Aorta (tissue), 5 donors: ENCODE data around the gene LDLRAD4. TPM values are rescaled to one million over a fixed set of nuclear protein-coding genes. Genes with fewer than 3 reads are reported as not detected.
"Not testable (repeated sequence)": the region's sequence is repeated elsewhere in the genome, so short reads cannot be mapped to it uniquely, and the experiment has no call there.

ENCODE experiments used
- ATAC-seq: fragments of 200-7000 bp; cut with Tn5 transposase; one replicate; pipeline ENCODE4 v1.9.1; 2022; ENCODE audit warnings: moderate library complexity; ENCODE audit not compliant: low FRiP score
- DNase-seq, 2 donors: peaks; one replicate each; pipeline ENCODE4 v3.0.0-alpha.2; 2020
- H3K27ac ChIP-seq, 2 donors: one replicate each; pipeline ENCODE4 v1.5.1; 2013; ENCODE audit warnings: low read length in 2 of 2, mild to moderate bottlenecking in 2 of 2, moderate library complexity in 2 of 2, control low read depth in 1 of 2, inconsistent platforms in 1 of 2, low read depth in 1 of 2
- H3K27me3 ChIP-seq, 2 donors: one replicate each; pipeline ENCODE4 v1.6.1; 2013; ENCODE audit warnings: control low read depth in 1 of 2, low read length in 1 of 2, mild to moderate bottlenecking in 1 of 2, moderate library complexity in 1 of 2; ENCODE audit not compliant: insufficient read depth in 2 of 2, control insufficient read depth in 1 of 2
- H3K36me3 ChIP-seq, 2 donors: one replicate each; pipeline ENCODE4 v1.6.1; 2013; ENCODE audit warnings: control low read depth in 1 of 2, low read length in 1 of 2, mild to moderate bottlenecking in 1 of 2; ENCODE audit not compliant: insufficient read depth in 2 of 2, control insufficient read depth in 1 of 2
- H3K4me1 ChIP-seq, 2 donors: one replicate each; pipeline ENCODE4 v1.6.1; 2013; ENCODE audit warnings: low read length in 2 of 2, control low read depth in 1 of 2, mild to moderate bottlenecking in 1 of 2, moderate library complexity in 1 of 2; ENCODE audit not compliant: insufficient read depth in 2 of 2, control insufficient read depth in 1 of 2
- H3K4me3 ChIP-seq, 2 donors: one replicate each; pipeline ENCODE4 v1.5.1; 2013; ENCODE audit warnings: low read length in 2 of 2, control low read depth in 1 of 2, mild to moderate bottlenecking in 1 of 2
- H3K9me3 ChIP-seq: one replicate; pipeline ENCODE4 v1.6.1; 2013; ENCODE audit warnings: mild to moderate bottlenecking, low read length; ENCODE audit not compliant: control insufficient read depth
- WGBS, 2 donors: extraction: QIAGEN DNeasy Blood & Tissue Kit; methylation state at CpG; one replicate each; pipeline ENCODE4 v1.1.7; 2013; 5-methylcytosine and 5-hydroxymethylcytosine counted together
- intact Hi-C, 2 donors: fragments of 100-400 bp; cut with DNase I; formaldehyde crosslinking; loops; one replicate each; pipeline versions ENCODE4 v1.14.2 to v1.15.0; 2022
- polyA plus RNA-seq, 2 donors: library from polyadenylated mRNA; stranded (reverse); fragments of 200-250 nt; gene quantifications; one replicate each; pipeline ENCODE4 v1.2.3, GENCODE V29; 2013
- total RNA-seq, 2 donors: library from RNA; stranded (reverse); fragmentation: NEBNext Ultra II Directional; extraction: Animal tissue kit (Norgen Biotek cat#: 25700); gene quantifications; one replicate each; pipeline ENCODE4 v1.2.1, GENCODE V29; 2021
- donor health status: healthy with polysubstance abuse.
- donor health status: Bipolar disorder and iron deficiency.
- donor health status: DM: no; HTN: no; CAD: no.
- donor health status: DM: no; HTN: no; CAD: no.
- donor health status: DM: yes; HTN: yes; CAD: no.

Gene LDLRAD4
- total and polyA plus RNA-seq, 4 donors, result 7.0 to 112 (median 36.9) TPM

DNA sequence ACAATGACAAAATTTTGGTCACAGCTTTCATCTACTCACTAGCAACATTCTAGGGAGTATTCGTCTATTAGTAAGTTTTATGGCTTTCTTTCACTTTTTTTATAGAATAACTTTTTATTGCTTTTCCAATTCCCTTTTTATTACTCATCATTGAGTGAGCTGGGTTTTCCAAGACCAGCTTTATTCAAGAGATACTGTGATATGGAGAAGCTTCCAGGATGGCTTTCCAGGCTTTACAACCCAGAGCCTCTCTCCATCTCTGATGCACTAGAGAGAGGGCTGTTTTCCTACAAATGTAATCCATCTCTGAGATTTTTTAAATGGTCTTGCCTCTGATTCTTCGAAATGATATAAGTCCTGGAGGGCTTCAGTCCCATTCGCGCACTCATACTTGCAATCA is 118.3 kb downstream of the LDLRAD4 start:
- Histone ChIP-seq H3K36me3 (no peaks in the 10 kb centered on the region), H3K4me1 (peaks cover 0 to 2% of the 10 kb centered on the region in 2 donors), H3K27me3 (no peaks in the 10 kb centered on the region), H3K27ac (no peak overlapping the region), H3K4me3 (no peak overlapping the region), H3K9me3 (no peaks in the 10 kb centered on the region)
- WGBS, 2 donors, result 77 to 79% methylated on average over 4 of the region's 4 CpGs
- no peak for DNase-seq
- intact Hi-C loops, result no loop called here
- ATAC-seq, result no peak

DNA sequence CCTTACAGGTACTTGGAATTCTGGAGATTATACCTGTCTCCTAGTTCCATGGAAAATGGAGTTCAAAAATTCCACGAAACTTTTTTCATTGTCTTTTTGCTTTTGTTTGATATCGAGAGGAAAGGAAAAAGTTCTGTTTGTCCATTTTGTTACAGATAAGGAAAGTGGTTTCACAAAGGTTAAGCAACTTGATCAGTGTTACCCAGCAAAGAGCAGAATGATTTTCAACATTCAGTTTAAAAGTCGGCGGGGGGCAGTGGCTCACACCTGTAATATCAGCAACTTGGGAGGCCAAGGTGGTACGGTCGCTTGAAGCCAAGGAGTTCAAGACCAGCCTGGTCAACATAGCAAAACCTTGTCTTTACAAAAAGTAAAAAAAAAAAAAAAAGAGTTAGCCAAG is 118.8 kb downstream of the LDLRAD4 start:
- 91 to 93% methylated on average over 6 of the region's 6 CpGs for WGBS, 2 donors
- H3K9me3 ChIP-seq, result no peaks in the 10 kb centered on the region
- H3K27me3 ChIP-seq, result no peaks in the 10 kb centered on the region
- ATAC-seq (no peak), DNase-seq (no peak)
- no peaks in the 10 kb centered on the region for H3K36me3 ChIP-seq
- intact Hi-C loops, result no loop called here
- H3K27ac ChIP-seq, result no peak overlapping the region
- H3K4me3 ChIP-seq, result no peak overlapping the region
- peaks cover 0 to 2% of the 10 kb centered on the region in 2 donors for H3K4me1 ChIP-seq

DNA sequence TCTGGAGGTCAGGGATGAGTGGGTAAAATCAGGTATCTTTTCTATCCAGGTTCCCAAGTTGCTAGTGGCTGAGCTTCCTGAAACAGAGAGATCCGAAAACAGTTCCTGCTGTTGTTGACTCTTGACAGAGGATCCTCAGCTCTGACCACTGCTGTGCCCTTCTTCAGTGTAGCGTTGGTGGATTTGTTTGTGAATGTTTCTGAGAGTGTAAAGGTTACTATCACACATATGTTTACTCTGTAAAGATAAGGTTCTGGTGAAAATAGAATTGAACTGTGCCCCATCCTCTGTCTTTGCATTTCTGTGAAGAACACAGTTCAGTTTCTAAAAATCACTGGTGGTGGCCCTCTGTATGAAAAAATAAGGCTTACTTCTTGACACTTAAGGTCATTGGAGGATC is 119.8 kb downstream of the LDLRAD4 start:
- no peak for ATAC-seq
- Histone ChIP-seq H3K27ac (no peak overlapping the region), H3K27me3 (no peaks in the 10 kb centered on the region), H3K9me3 (no peaks in the 10 kb centered on the region), H3K4me3 (no peak overlapping the region), H3K4me1 (peaks cover 0 to 2% of the 10 kb centered on the region in 2 donors), H3K36me3 (no peaks in the 10 kb centered on the region)
- intact Hi-C loops, result no loop called here
- DNase-seq, result no peak
- 85 to 89% methylated on average over 2 of the region's 2 CpGs for WGBS, 2 donors

DNA sequence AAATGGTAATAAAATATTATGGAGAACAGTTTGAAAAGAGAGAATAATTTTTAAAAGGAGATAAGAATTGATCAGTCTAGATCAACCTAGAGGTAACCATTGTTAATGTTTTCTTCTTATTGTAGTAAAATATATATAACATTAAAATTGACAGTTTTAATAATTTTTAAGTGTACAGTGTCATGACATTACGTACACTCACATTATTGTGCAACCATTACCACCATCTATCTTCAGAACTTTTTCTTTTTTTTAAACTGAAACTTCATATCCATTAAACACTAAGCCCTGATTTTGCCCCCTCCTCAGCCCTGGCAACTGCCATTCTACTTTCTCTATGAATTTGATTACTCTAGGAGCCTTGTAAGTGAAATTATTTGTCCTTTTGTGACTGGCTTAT is 121.1 kb downstream of the LDLRAD4 start:
- no peak for DNase-seq
- Histone ChIP-seq H3K4me1 (peaks cover 0 to 2% of the 10 kb centered on the region in 2 donors), H3K9me3 (no peaks in the 10 kb centered on the region), H3K27me3 (no peaks in the 10 kb centered on the region), H3K27ac (no peak overlapping the region), H3K4me3 (no peak overlapping the region), H3K36me3 (no peaks in the 10 kb centered on the region)
- intact Hi-C loops, result no loop called here
- WGBS, 2 donors, result 95 to 98% methylated on average over 1 of the region's 1 CpG
- ATAC-seq, result no peak

DNA sequence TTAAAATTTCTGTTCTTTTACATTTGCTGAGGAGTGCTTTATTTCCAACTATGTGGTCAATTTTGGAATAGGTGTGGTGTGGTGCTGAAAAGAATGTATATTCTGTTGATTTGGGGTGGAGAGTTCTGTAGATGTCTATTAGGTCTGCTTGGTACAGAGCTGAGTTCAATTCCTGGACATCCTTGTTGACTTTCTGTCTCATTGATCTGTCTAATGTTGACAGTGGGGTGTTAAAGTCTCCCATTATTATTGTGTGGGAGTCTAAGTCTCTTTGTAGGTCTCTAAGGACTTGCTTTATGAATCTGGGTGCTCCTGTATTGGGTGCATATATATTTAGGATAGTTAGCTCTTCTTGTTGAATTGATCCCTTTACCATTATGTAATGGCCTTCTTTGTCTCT is 127.9 kb downstream of the LDLRAD4 start:
- H3K27me3 ChIP-seq, DNase-seq, ATAC-seq, H3K36me3 ChIP-seq, H3K4me1 ChIP-seq, intact Hi-C loops, H3K4me3 ChIP-seq, H3K9me3 ChIP-seq, H3K27ac ChIP-seq: not testable (repeated sequence)

DNA sequence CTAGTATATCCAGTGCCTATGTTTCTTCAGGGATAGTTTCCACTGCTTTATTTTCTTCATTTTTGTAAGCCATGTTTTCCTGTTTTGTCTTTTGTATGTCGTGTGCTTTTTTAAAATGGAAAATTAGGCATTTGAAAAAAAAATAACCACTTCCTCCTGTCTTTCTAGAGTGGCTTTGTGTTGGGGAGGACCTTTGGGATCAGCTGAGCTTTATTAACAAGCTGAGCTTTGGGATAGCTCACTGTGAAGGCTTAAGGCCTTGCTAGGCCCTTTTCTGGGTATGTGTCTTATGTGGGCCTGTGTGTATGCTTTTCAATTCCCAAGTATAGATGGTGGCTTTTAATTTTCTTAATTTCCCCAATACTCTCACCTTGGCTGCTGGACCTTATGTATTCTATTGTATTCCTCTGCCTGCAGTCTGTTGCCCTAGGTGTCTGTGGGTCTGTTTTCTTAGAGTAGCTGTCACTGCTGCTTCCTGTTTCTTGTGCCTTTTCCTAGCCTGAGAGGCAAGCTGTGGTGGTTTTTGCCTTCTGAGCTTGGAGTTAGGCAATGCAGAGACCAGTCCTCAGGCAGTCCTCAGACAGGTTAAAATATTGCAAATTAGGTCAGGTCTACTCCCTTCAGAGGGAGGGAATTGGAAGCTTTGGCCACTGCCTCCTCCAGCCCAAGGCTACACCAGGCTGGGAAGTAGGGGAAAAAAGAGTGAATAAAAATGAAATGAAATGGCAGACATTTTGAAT is 134.7 kb downstream of the LDLRAD4 start:
- no peaks in the 10 kb centered on the region for H3K36me3 ChIP-seq
- WGBS, 2 donors, result 35 to 42% methylated on average over 1 of the region's 1 CpG
- peaks cover 0 to 3% of the 10 kb centered on the region in 2 donors for H3K4me1 ChIP-seq
- no peak for DNase-seq
- no peak overlapping the region for H3K27ac ChIP-seq
- no peak overlapping the region for H3K4me3 ChIP-seq
- peaks cover 3% of the 10 kb centered on the region for H3K9me3 ChIP-seq
- H3K27me3 ChIP-seq, result no peaks in the 10 kb centered on the region
- ATAC-seq, result peak; percentile 11
- intact Hi-C loops, result no loop called here

GRCh38 chr18:13354402-13354801 is 135.8 kb downstream of the LDLRAD4 start:
- intact Hi-C loops, result no loop called here
- 86 to 96% methylated on average over 1 of the region's 1 CpG for WGBS, 2 donors

GRCh38 chr18:13356032-13356431 is 137.5 kb downstream of the LDLRAD4 start:
- no peaks in the 10 kb centered on the region for H3K27me3 ChIP-seq
- no peak for DNase-seq
- no peaks in the 10 kb centered on the region for H3K36me3 ChIP-seq
- intact Hi-C loops, result no loop called here
- WGBS, 2 donors, result 94 to 95% methylated on average over 6 of the region's 6 CpGs
- H3K4me1 ChIP-seq, result peaks cover 0 to 3% of the 10 kb centered on the region in 2 donors
- no peaks in the 10 kb centered on the region for H3K9me3 ChIP-seq
- no peak overlapping the region for H3K27ac ChIP-seq
- H3K4me3 ChIP-seq, result no peak overlapping the region
- ATAC-seq, result no peak

More at GRCh38 chr18:13354402-13354801, 135.8 kb downstream of the LDLRAD4 start:
- Histone ChIP-seq H3K27me3 (no peaks in the 10 kb centered on the region), H3K27ac (no peak overlapping the region), H3K4me3 (no peak overlapping the region), H3K4me1 (peaks cover 0 to 3% of the 10 kb centered on the region in 2 donors), H3K9me3 (no peaks in the 10 kb centered on the region), H3K36me3 (no peaks in the 10 kb centered on the region)
- DNase-seq, result no peak
- ATAC-seq, result no peak

DNA sequence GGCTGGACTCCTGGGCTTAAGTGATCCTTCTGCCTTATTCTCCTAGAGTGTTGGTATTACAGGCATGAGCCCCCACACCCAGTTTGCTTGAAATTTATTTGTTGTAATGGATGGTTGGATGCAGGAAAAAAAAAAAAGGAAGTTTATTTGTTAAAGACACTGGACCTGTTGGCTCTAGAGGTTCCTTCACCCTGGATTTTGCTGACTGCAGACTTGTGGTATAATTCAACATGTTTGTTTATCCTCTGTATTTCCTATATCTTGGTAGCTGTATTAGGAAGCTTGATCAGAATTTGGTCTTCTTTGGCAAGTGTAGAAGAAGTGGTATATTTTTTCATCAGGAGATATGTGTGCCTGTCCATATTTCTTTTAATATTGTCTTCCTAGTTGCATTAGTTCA is 138.7 kb downstream of the LDLRAD4 start:
- Histone ChIP-seq H3K4me1 (peaks cover 0 to 3% of the 10 kb centered on the region in 2 donors), H3K9me3 (no peaks in the 10 kb centered on the region), H3K4me3 (no peak overlapping the region), H3K27ac (no peak overlapping the region), H3K36me3 (no peaks in the 10 kb centered on the region), H3K27me3 (no peaks in the 10 kb centered on the region)
- ATAC-seq (no peak), DNase-seq (no peak)
- intact Hi-C loops, result no loop called here
